Activated T-cell treated with anti-CD3 and anti-CD28 coated beads, Interleukin-2, amount 50 U/mL, for 72 hours (primary cell): ENCODE results near the gene XIRP1. TPM values are rescaled to one million over a fixed set of nuclear protein-coding genes. Genes with fewer than 3 reads are reported as not detected.

Experiments
- ATAC-seq, 2 donors: fragments of 150-1000 bp; cut with Tn5 transposase; replicated peaks in 1 of 2; 2 replicates each; pipeline ENCODE4 v1.10.0; 2021; ENCODE audit warnings: moderate library complexity in 2 of 2, mild to moderate bottlenecking in 1 of 2
- DNase-seq, 2 donors: peaks; one replicate each; pipeline ENCODE4 v3.0.0; 2021 to 2022; ENCODE audit warnings: mixed read lengths in 1 of 2
- H3K27ac Mint-ChIP-seq: one replicate; pipeline ENCODE4 v1.8.0; 2022; ENCODE audit warnings: mild to moderate bottlenecking, moderate library complexity, mixed read lengths
- H3K27me3 Mint-ChIP-seq: one replicate; pipeline ENCODE4 v1.8.0; 2022; ENCODE audit warnings: low read depth, mixed read lengths
- H3K36me3 Mint-ChIP-seq, 2 donors: one replicate each; pipeline ENCODE4 v1.8.0; 2022; ENCODE audit warnings: mixed read lengths in 2 of 2, mild to moderate bottlenecking in 1 of 2; ENCODE audit not compliant: insufficient read depth in 2 of 2
- H3K4me1 Mint-ChIP-seq: one replicate; pipeline ENCODE4 v1.8.0; 2022; ENCODE audit warnings: low read depth, mixed read lengths
- H3K4me3 Mint-ChIP-seq, 2 donors: one replicate each; pipeline ENCODE4 v1.8.0; 2022; ENCODE audit warnings: mild to moderate bottlenecking in 2 of 2, mixed read lengths in 2 of 2, moderate library complexity in 2 of 2
- H3K9me3 Mint-ChIP-seq, 2 donors: one replicate each; pipeline ENCODE4 v1.8.0; 2022; ENCODE audit warnings: mixed read lengths in 2 of 2
- total RNA-seq, 2 donors: library from RNA; stranded (reverse); gene quantifications; one replicate each; pipeline ENCODE4 v1.2.3, GENCODE V29; 2022

XIRP1 gene
- total RNA-seq, 2 donors from 2014 or later = 0.09 to 0.10 TPM

DNA sequence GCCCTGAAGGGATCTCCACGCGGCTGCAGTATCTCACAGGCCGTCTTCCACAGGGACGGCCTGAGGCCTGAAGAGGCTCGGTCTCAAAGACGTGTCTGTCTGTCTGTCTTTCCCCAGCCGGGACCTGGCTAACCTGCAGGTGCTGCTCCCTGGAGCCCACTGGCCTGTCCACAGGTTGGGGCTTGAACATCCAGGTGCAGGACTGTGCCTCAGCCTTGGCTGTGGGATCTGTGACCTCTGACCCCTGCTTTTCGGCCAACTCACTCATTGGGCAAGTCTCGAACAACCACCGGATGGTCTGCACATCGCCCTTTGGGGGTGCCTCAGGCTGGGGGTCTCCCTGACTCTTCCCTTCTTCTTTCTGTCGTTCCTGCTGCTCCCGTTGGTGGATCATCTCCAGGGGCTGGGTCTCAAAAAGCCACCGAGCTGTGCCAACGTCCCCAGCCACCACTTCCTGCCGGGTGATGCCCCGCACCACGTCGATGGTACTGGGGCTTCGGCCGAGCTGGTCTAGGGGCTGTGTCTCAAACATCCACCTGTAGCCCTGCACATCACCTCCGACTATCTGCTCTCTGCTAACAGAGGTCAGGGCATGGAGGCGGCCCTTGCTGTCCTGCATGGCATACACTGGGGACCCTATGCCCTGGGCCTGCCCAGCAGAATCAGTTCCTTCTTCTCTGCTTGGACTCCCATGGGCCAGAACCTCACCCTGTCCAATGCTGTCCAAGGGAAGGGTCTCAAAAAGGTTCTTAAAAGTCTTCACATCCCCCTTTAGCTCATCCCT is 4.8 kb downstream of the XIRP1 start:
- ATAC-seq (no peak), DNase-seq (no peak)
- Mint-ChIP-seq H3K9me3 (no peaks in the 10 kb centered on the region), H3K36me3 (no peaks in the 10 kb centered on the region), H3K27ac (no peak overlapping the region), H3K4me3 (no peak overlapping the region), H3K4me1 (peaks cover 29% of the 10 kb centered on the region), H3K27me3 (no peaks in the 10 kb centered on the region)

DNA sequence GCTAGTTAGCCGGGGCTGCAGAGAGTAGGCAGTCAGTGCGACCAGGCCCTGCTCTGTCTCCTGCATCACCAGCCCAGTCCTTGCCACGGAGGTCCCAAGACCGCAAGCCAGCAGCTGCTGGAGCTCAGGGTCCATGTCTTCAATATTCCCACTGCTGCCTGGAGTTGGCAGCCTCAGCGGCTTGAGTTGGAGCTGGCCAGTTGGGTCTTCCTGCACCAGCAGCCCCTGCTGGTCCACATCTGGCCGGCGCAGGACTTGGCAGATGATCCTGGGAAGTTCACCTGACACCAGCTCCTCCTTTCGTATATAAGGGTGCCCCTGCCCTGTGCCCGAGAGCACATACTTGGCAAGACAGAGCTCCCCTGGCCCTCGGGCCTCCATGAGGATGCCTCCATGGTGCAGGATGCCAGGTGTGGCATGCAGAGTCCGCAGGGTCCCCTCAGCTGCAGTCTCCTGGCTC is 5.7 kb downstream of the XIRP1 start:
- Mint-ChIP-seq H3K4me3 (no peak overlapping the region), H3K27ac (no peak overlapping the region), H3K36me3 (no peaks in the 10 kb centered on the region), H3K27me3 (no peaks in the 10 kb centered on the region), H3K9me3 (no peaks in the 10 kb centered on the region), H3K4me1 (peaks cover 25% of the 10 kb centered on the region)
- ATAC-seq = no peak
- DNase-seq = no peak

DNA sequence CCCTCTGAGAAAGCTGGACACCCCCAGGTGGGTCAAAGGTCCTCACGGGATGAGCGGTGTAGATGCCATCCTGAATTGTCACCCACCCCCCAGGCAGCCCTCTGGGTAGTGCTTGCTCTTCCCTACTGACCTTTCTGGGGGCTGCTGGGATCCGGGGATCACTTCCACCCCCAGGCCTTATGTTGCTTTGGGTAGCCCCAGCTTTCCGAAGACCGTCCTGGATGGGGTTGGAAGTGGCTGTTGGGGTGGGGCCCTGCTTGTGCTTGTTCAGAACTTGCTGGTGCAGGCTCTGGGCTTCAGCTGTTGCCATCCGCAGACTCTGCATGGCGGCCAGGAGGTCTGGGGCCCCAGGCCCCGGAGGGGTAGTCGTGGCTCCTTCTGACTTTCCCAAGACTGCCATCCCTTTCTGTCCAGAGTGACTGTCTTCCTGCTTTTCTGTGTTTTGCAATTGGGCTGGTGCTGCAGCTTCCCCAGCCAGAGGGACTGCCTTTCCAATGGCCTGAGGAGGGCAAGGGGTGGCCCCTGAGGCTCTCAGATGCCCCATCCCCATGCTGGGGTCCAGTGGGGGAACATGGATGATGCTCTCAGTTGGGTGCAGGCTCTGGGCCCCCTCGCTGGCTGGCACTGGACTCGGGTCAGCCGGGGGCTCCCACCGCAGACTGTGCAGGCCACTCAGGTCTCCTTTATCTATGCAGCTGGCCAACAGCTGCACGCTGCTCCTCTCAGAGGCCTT is 6.3 kb downstream of the XIRP1 start:
- H3K27me3 Mint-ChIP-seq = no peaks in the 10 kb centered on the region
- H3K4me1 Mint-ChIP-seq = peaks cover 24% of the 10 kb centered on the region
- ATAC-seq (no peak), DNase-seq (no peak)
- no peak overlapping the region for H3K27ac Mint-ChIP-seq
- no peak overlapping the region for H3K4me3 Mint-ChIP-seq
- H3K9me3 Mint-ChIP-seq = no peaks in the 10 kb centered on the region
- H3K36me3 Mint-ChIP-seq = no peaks in the 10 kb centered on the region

DNA sequence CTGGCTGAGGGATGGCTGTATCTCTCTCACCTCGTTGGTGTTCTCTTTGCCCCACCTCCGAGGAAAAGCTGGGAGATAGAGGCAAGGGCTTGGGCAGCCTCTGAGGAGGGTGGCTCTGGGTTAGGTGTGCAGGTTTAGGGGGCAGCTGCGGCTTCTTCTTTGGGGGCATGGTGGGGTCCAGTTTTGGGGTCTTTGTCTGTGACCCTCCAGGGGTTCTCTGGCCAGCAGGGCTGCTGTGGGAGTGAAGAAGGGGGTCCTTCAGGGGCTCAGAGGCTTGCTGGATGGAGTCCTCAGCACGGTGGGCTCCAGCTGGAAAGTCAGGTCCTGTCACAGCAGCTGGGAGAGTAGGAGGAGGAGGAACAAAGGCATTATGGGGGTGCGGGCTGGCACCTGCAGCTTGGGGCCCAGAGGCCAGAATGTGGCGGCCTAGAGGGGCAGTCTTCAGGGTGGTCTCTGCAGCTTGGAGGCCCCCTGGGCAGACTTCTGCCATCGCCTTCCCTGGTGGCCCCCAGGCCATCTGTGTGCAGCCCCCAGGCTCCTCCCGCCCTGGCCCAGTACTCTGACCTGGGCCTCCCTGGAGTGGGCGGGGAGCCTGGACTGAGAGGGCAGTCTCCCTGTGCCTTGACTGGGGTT is 7.0 kb downstream of the XIRP1 start:
- ATAC-seq (no peak), DNase-seq (no peak)
- no peak overlapping the region for H3K27ac Mint-ChIP-seq
- no peaks in the 10 kb centered on the region for H3K27me3 Mint-ChIP-seq
- H3K4me1 Mint-ChIP-seq = peaks cover 28% of the 10 kb centered on the region
- H3K36me3 Mint-ChIP-seq = no peaks in the 10 kb centered on the region
- no peaks in the 10 kb centered on the region for H3K9me3 Mint-ChIP-seq
- H3K4me3 Mint-ChIP-seq = no peak overlapping the region

DNA sequence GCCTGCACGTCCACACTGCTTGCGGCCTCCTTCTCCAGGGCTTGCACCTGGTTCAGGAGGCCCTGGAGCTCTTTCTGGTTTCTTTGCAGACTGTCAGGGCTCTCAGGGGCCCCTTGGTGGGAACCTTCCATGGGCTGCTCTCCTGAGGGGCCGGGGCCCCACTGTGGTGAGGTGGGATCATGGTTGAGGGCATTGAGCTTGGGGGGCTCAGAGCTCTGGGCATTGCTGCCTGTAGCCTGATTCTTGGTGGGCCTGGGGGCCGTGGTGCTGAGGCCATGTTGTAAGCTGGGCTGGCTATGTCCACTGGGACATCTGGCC is 7.5 kb downstream of the XIRP1 start:
- Mint-ChIP-seq H3K36me3 (no peaks in the 10 kb centered on the region), H3K27ac (no peak overlapping the region), H3K27me3 (no peaks in the 10 kb centered on the region), H3K4me1 (peaks cover 31% of the 10 kb centered on the region), H3K9me3 (no peaks in the 10 kb centered on the region), H3K4me3 (no peak overlapping the region)
- DNase-seq = no peak
- ATAC-seq = no peak

DNA sequence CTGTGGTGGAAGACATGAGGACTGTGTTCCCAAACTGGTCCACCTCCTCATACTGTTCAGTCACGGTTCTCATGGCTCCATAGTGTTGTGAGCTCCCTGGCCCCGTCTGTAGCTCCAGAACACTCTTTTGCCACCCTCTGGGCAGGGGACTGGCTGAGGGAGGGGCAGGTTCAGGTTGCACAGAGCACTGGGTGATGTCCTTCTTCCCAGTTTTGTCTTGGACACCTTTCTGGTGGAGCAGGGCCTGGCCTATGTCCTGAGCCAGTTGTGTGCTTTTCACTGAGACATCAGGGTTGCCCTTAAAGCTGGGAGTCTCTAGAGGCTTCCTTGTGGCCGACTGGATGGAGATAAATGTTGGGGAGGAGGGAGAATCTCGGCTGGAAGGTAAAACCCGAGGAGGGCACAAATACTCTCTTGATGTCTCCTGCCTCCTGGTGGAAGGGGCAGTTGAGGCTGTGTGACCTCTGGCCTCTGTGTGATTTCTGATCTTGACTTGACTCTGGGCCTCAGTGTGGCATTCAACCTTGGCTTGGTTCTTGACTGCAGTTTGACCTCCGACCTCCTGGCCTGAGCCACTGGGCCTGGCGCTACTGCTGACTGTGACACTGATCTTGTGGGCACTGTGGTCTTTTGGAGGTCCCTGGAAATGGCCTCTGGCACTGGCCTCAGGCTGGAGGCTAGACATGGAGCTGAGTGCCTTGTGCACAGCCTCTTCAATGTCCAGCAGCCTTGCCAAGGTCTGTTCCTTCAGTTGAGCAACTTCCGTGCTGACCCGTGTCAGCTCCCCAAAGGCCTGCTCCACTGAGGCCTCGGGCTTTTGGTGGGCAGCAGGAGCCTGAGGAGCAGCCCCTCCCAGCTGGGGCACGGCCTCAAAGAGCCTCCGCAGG is 8.1 kb downstream of the XIRP1 start:
- H3K27me3 Mint-ChIP-seq = no peaks in the 10 kb centered on the region
- no peaks in the 10 kb centered on the region for H3K9me3 Mint-ChIP-seq
- H3K4me3 Mint-ChIP-seq = no peak overlapping the region
- H3K27ac Mint-ChIP-seq = no peak overlapping the region
- H3K4me1 Mint-ChIP-seq = peaks cover 32% of the 10 kb centered on the region
- DNase-seq (no peak), ATAC-seq (no peak)
- no peaks in the 10 kb centered on the region for H3K36me3 Mint-ChIP-seq

DNA sequence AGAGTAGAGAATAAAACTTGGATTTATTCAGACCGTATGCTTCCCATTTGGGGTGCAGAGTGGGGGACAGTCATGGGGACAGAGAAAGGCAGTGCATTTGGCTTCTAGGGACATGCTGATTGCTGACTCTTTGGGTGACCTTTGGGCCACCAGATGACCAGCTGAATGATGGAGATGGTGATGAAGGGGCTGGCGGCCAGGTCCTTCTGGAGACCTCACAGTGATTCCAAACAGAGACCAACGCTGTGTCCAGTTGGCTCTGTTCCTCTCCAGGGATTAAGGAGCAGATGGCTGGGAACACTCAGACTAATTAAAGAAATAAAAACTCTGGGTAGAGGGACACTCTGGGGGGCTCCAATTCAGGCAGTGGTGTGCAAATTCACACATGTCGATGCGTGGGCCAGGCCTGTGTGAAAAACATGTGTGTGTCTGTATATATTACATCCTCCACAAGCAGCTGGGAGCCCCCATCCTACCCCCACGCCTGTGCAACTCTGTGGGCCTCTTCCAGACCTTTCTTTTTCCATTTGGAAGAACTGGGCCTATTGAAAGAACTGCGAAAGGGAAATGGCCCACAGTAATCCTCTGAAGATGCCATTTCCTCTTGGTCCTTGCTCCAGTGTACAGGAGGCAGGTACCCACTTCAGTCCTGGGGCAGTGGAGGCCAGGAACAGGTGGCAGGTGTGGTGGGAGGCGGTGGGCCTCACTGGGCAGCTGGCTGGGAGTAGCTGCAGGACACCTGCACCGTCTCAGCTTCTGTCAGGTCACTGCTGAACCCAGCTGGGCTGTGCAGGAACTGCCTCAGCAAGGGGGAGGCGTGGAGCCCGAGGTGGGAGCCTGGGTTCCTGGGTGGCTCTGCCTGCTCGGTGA is 8.9 kb downstream of the XIRP1 start:
- ATAC-seq = no peak
- H3K27ac Mint-ChIP-seq = no peak overlapping the region
- H3K36me3 Mint-ChIP-seq = no peaks in the 10 kb centered on the region
- peaks cover 41% of the 10 kb centered on the region for H3K4me1 Mint-ChIP-seq
- no peaks in the 10 kb centered on the region for H3K27me3 Mint-ChIP-seq
- H3K4me3 Mint-ChIP-seq = no peak overlapping the region
- no peaks in the 10 kb centered on the region for H3K9me3 Mint-ChIP-seq
- DNase-seq = no peak

DNA sequence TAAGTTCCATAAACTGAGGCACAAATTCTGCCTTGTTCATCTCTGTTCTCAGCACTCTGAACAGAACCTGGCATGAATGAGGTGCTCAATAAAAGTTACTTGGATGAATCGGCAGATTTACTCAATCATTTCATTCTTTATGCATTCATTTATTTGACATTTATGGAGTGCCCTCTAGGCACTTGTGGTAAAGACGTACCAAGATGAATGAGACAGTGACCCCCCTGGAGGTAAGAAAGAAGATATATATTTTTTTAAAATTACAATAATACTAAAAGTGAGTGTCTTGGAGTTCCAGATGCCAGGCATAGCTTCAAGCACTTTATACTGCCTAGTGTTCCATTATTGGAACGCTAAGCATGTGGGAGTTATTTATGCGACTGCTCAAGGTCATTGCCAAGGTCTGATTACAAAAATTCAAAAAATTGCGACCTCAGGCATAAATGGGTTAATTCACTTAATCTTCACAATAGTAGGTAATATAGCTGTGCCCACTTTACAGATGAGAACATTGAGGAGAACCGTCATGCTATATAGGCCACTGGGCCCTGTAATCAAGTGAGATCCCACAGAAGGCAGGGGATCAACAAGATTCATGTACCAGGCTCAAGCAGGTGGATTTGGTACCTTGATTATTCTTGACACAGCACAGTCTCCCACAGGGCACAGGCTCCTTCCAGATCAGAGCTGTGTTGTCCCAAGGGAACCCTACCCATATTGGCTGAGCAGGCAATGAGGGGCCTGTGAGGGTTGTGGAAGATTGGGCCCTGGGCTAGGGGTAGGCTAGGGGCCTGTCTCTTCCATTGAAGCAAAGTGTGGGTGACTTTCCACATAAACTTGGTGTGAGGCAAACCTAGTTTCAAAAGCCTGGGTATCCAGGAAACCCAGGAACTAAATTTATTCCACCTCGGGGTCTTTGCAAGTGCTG is 10.7 kb downstream of the XIRP1 start:
- Mint-ChIP-seq H3K36me3 (no peaks in the 10 kb centered on the region), H3K4me1 (peaks cover 54% of the 10 kb centered on the region), H3K27ac (peak overlapping the region; percentile 88), H3K9me3 (no peaks in the 10 kb centered on the region), H3K4me3 (peak overlapping the region; percentile 77 to 95), H3K27me3 (no peaks in the 10 kb centered on the region)
- DNase-seq (no peak), ATAC-seq (no peak)

DNA sequence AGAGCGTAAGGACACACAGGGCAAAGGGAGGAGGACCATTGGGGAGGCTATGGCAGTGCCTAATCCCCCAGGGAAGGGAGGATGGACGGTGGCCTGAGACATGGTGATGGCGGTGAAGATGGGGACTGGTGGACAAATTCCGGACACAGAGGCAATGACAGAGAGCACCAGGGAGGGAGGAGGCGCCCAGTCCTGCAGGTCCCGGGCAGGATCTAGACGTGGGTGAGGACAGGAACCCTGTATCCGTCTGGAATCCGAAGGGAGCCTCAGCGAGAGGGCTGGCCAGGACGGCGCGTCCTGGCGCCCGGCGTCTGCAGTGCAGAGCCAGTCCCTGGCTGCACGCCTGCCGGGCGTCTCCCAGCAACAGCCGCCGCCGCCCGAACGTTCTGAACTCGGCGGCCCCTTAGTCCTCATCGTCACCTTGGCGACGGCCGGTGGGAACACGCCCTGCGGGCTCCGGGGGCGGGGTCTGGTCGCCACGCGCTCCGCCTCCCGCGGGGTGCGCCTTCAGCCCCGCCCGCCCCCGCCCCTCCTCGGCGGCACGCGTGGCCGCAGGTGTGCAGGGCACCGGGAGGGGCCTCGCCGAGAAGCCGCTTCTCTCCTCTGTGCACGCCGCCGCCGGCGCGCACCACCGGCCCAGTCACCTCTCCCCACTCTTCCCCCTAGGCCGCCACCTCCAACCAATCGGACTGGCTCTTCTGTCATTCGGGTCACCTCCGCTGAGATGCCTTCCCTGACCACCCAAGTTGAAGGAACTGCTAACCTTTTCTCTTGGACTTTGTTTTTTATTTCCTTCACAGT is 11.6 kb downstream of the XIRP1 start:
- Mint-ChIP-seq H3K36me3 (peaks cover 0 to 4% of the 10 kb centered on the region in 2 donors), H3K9me3 (no peaks in the 10 kb centered on the region), H3K27ac (peak overlapping the region; percentile 88), H3K27me3 (no peaks in the 10 kb centered on the region), H3K4me1 (peaks cover 63% of the 10 kb centered on the region), H3K4me3 (peak overlapping the region; percentile 86 to 95)
- DNase-seq = peak; percentile 87 to 91
- ATAC-seq = peak; percentile 81 to 85

DNA sequence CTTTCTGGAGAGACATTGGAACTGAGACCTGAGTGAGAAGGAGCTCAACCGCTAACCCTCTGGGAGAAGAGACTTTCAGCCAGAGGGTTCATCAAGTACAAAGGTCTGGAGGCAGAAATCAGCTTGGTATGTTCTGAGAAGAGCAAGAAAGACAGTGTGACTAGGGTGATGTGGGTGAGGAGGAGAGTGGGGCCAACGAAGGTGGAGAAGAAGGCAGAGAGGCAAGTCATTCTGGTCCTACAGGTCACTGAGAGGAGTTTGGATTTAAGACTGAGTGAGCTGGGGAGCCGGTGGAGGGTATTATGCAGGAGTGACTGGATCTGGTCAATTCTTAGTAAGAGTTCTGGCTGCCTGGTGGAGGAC is 12.2 kb downstream of the XIRP1 start:
- Mint-ChIP-seq H3K27me3 (no peaks in the 10 kb centered on the region), H3K27ac (peak overlapping the region; percentile 13), H3K36me3 (peaks cover 0 to 4% of the 10 kb centered on the region in 2 donors), H3K4me1 (peaks cover 64% of the 10 kb centered on the region), H3K4me3 (peak overlapping the region; percentile 86 to 88), H3K9me3 (no peaks in the 10 kb centered on the region)
- DNase-seq (peak; percentile 36 to 44), ATAC-seq (peak; percentile 49 to 63)

DNA sequence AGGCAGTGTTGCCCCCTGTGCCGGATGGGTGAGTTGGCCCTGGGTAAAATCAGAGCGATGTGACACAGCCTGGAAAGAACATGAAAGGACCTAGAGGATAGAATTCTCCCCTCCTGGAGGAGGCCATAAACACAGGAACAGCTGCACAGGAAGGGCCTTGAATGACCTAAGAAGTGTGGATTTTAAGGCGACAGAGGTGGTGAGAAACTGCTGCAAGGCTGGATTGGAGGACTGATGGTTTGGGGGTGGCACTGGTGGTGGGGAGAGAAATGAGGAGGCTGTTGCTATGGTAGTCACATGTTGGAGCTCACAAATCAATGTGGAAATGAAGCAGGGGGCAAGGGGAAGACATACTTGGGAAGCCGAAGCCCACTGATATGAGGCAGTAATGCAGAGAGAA is 13.8 kb downstream of the XIRP1 start:
- Mint-ChIP-seq H3K27me3 (no peaks in the 10 kb centered on the region), H3K36me3 (peaks cover 2 to 4% of the 10 kb centered on the region in 2 donors), H3K27ac (peak overlapping the region; percentile 45), H3K4me1 (peaks cover 60% of the 10 kb centered on the region), H3K4me3 (peak overlapping the region; percentile 86 to 88), H3K9me3 (peaks cover 0 to 2% of the 10 kb centered on the region in 2 donors)
- no peak for ATAC-seq
- peak in 1 of 2 donors; percentile 24 for DNase-seq
